ENCODE measurements around the gene SDHB.

DNA sequence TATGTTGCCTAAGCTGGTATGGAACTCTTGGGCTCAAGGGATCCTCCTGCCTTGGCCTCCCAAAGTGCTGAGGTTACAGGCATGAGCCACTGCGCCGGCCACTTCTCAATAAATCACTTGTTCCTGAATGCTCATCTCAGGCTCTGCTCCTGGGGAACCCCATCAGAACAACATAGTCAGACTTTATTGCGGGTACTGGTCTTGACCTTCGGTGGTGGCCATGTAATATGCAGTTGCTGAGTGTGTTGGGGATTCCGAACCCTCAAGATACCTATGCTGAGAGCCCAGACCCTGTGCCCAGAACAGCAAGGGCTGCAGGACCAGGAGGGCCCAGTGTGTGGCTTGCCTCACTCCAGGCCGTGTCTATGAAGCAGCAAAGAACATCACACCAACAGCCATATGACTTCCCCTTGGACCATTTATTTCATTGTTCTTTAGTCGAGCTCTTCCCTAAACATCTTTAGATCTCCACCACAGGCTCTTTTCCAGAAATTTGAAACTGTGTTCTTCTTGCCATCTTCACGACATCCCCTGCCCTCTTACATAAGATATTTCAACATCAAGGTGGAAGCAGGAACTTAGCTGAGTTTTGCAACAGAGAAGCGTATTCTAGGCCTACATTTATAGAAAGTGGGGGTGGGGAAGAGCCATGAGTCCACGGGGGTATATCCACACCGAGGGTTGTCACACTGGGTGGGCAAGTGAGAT lies 12.7 kb upstream of the SDHB start:
- TF ChIP-seq CTCF (IDR thresholded peaks at IDR 0.05; ENCODE audit: insufficient read depth, low read length) (no peak), POLR2AphosphoS5 (IDR thresholded peaks at IDR 0.05; ENCODE audit: low read depth) (peak; percentile 83; the same call in 1 of the 2 replicates), GABPA (IDR thresholded peaks at IDR 0.05; ENCODE audit: low read depth) (no peak), SPI1 (IDR thresholded peaks at IDR 0.05; ENCODE audit: borderline replicate concordance, low read depth) (peak; percentile 50; the same call in 1 of the 2 replicates)
- TF ChIP-seq, protein P1, sequence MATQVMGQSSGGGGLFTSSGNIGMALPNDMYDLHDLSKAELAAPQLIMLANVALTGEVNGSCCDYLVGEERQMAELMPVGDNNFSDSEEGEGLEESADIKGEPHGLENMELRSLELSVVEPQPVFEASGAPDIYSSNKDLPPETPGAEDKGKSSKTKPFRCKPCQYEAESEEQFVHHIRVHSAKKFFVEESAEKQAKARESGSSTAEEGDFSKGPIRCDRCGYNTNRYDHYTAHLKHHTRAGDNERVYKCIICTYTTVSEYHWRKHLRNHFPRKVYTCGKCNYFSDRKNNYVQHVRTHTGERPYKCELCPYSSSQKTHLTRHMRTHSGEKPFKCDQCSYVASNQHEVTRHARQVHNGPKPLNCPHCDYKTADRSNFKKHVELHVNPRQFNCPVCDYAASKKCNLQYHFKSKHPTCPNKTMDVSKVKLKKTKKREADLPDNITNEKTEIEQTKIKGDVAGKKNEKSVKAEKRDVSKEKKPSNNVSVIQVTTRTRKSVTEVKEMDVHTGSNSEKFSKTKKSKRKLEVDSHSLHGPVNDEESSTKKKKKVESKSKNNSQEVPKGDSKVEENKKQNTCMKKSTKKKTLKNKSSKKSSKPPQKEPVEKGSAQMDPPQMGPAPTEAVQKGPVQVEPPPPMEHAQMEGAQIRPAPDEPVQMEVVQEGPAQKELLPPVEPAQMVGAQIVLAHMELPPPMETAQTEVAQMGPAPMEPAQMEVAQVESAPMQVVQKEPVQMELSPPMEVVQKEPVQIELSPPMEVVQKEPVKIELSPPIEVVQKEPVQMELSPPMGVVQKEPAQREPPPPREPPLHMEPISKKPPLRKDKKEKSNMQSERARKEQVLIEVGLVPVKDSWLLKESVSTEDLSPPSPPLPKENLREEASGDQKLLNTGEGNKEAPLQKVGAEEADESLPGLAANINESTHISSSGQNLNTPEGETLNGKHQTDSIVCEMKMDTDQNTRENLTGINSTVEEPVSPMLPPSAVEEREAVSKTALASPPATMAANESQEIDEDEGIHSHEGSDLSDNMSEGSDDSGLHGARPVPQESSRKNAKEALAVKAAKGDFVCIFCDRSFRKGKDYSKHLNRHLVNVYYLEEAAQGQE (IDR thresholded peaks at IDR 0.05; ENCODE audit: insufficient replicate concordance, low read depth): peak; percentile 37

Data from HL-60 (cell line).